ENCODE data around the gene PSME4.
"Not testable (repeated sequence)": the region's sequence is repeated elsewhere in the genome, so short reads cannot be mapped to it uniquely, and the experiment has no call there.

The PSME4 gene

GRCh38 chr2:53964987-53965687, 5.7 kb downstream of the PSME4 start:
- no peak for DNase-seq (ENCODE audit: low spot score)

- no peak for DNase-seq (ENCODE audit: low spot score)
Measured at GRCh38 chr2:53964257-53964952, 6.4 kb downstream of the PSME4 start.

DNA sequence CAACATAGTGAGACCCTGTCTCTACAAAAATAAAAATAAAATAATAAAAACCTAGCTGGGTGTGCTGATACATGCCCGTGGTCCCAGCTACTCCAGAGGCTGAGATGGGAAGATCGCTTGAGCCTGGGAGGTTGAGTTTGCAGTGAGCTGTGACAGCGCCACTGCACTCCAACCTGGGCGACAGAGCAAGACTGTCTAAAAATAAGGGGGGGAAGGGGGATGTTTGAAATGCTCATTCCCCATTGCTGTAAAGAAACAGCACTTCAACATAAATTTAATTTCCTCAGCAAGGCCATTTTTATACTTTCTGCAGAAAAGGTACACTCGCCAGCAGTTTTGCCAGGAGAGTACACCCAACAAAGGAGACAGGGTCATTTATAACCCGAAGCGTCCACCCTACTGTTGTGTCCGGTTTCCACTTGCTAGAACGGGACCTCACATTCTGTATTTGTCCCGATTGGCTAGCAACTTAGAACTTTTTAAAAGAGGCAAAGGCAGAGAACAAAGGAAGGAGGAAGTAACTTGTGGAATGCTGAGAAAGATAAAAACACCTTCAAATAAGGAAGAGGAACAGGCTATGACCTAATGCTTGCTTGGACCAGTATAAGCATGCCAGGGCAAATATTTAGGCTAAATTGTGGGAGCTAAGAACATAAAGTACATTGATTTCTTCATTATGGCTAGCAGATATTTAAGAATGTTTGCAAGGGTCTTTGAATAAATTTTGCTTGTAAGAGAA, 9.1 kb downstream of the PSME4 start:
- DNase-seq (ENCODE audit: low spot score): not testable (repeated sequence)

DNA sequence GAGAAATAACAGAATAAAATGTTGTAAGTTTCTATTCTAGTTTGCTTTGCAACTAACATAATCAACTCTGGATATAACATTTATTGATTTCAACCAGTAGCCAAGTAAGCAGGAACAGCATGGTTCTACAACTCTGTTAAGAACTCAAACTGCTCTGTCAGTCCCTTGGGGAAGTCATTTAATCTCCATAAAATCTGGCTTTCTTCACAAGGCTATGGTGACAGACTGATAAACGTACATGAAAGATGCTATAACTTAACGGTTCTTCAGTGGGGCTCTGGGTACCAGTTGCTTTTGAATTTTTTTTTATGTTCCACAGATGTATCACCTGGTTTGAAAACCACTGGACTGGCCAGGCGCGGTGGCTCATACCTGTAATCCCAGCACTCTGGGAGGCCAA, 10.3 kb downstream of the PSME4 start:
- DNase-seq (ENCODE audit: low spot score): no peak

DNA sequence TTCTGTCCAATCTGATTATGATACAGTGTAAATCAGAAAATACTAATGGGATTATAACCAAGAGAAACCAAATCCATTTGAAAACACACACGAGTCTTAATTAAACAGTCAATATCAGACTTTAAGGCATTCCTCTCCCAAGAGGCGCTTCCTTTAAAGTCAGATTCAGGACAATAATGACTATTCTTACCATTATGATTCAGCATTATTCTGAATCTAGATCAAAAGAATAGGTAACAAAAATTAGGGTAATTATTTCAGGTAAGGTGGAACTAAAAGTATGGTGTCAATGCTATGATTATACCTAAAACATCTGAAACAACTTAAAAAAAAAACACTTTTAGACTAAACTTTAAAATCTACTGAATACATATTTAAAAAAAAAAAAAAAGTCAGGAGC, 12.3 kb downstream of the PSME4 start:
- DNase-seq (ENCODE audit: low spot score): no peak

DNA sequence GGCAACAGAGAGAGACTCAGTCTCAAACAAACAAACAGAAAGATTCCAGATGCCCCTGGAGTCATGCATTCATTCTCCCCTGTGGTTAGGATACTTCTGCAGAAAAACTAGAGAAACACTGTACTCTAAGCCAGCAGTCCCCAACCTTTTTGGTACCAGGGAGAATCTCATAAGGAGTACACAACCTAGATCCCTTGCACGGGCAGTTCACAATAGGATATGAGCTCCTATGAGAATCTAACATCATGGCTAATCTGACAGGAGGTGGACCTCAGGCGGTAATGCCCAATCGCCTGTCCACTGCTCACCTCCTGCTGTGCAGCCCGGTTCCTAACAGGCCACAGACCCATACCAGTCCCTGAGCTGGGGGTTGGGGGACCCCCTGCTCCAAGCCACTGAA, 18.3 kb downstream of the PSME4 start:
- no peak for DNase-seq (ENCODE audit: low spot score)

DNA sequence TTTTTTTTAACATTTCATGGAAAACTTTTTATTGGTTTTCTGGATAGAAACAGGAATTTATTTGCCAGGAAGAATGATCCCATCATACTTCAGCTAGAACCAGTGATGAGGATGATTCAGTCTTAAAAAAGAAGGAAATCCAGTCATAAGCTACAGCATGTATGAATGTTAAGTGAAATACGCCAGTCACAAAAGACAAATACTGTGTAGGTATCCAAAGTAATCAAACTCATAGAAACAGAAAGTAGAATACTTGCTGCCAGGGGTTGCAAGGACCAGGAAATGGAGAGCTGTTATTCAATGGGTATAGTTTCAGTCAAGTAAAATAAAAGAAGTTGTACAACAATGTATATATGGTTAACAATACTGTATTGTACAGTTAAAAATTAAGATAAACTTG, 21.3 kb downstream of the PSME4 start:
- DNase-seq (ENCODE audit: low spot score): no peak

GRCh38 chr2:53945538-53945937, 25.3 kb downstream of the PSME4 start:
- no peak for DNase-seq (ENCODE audit: low spot score)

- DNase-seq (ENCODE audit: low spot score): no peak
Measured at GRCh38 chr2:53944542-53944941, 26.3 kb downstream of the PSME4 start.

- no peak for DNase-seq (ENCODE audit: low spot score)
Measured at GRCh38 chr2:53942280-53942679, 28.5 kb downstream of the PSME4 start.

- no peak for DNase-seq (ENCODE audit: low spot score)
Measured at GRCh38 chr2:53941749-53942148, 29.0 kb downstream of the PSME4 start.

- no peak for DNase-seq (ENCODE audit: low spot score)
Measured at GRCh38 chr2:53939656-53940055, 31.1 kb downstream of the PSME4 start.

DNA sequence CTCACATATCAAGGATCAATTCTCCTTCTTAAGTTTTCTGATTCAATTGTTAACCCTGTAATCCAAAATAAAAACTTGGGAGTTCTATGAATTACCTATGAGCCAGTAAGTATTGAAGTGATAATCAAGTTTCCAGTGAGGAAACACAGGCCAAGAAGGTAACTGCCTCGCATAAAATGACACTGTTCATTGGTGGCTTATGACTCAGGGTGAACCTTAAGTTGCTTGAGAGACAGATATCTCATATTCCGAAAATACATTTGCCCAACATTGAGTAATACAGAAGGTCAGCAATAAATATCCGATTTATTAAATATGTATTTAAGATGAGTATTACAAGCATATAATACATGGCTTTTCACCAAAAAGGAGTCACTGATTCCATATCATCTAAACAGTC, 31.9 kb downstream of the PSME4 start:
- DNase-seq (ENCODE audit: low spot score): no peak

DNA sequence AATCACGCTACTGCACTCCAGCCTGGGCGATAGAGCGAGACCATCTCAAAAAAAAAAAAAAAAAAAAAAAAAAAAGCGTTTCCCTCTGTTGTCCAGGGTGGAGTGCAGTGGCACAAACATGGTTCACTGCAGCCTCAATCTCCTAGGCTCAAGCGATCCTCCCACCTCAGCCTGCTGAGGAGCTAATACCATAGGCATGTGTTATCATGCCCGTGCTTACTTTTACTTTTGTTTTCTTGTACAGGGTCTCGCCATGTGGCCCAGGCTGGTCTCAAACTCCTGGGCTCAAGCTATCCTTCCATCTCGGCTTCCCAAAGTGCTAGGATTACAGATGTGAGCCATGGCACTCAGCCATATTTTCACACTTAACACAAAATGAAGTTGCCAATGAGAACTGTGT, 37.5 kb downstream of the PSME4 start:
- no peak for DNase-seq (ENCODE audit: low spot score)

DNA sequence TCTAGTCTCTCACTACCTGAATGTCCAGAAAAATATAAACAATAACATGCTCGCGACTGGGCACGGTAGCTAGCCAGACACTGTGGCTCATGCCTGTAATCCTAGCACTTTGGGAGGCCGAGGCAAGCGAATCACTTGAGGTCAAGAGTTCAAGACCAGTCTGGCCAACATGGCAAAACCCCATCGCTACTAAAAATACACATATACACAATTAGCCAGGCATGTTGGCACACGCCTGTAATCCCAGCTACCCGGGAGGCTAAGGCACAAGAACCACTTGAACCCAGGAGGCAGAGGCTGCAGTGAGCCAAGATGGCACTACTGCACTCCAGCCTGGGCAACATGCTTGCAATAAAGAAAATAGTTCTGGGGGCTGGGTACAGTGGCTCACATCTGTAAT, 44.5 kb downstream of the PSME4 start:
- DNase-seq (ENCODE audit: low spot score): not testable (repeated sequence)

DNA sequence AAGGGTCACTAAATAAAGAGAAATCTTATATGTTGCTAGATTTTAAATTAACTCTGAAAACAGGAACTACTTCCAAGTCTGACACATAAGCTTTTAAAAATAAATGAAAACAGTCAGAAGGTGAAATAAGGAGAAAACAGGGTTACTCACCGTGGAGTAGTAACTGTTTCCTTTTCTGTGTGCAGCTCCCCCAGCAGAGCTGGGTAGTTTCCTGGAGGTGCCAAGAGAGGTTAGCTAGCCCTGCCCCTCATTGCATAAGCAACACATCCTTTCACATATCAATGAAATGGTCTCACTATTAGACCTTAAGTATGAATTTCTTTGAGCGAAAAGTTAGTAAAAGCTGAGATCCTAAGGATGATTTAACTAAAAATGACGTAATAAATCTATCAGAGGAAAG, 57.1 kb downstream of the PSME4 start:
- DNase-seq (ENCODE audit: low spot score): no peak

DNA sequence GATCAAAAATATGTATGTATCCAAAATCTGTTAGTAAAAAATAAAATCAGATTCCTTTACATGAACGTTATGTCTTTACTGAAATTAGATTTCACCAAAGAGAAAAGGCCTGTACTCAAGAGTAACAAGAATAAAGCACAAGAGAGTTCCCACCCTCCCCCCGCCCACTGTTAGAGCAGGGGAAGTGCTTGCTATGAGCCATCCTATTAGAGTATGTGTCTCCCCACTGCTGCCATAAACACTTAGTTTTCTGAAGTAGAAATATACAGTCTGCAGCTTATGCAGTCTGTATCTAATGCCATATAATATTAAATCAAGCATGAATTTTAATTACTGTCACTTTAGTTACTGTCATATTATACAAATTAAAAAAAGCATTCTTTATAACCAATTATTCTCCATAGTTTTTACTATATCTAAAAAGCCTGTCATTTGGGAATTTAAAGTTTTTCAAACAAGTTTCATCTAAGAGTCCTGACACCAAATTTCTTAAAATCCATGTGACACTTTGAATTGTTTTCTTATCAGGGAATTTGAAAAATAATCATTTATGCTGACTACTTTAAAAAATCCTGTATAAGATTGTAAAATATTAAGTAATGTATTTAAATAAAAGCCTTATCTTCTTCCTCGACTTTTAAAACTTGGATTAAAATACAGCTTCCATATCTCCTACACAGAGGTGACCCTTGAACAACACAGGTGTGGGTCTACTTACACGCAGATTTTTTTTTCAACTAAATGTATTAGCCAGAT, 59.2 kb downstream of the PSME4 start:
- no peak for DNase-seq (ENCODE audit: low spot score)

DNA sequence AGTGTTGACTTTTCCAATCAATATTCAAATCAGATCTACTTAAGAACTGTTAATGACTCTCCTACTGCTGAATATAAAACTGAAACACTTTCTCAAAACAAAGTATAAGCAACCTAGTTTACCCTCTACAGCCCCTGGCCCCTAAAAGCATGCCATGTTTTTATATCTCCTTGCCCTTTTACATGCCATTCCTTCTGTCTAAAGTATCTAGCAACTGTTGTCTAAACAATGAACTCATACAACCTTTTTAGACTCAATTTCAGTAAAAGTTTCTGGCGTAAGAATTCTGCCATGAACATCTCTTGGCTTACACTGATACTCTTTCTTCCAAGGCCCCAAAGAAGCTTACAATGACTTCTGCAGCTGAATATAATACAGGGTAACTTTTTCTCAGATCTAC, 63.2 kb downstream of the PSME4 start:
- no peak for DNase-seq (ENCODE audit: low spot score)

GRCh38 chr2:53905396-53905795, 65.4 kb downstream of the PSME4 start:
- no peak for DNase-seq (ENCODE audit: low spot score)

DNA sequence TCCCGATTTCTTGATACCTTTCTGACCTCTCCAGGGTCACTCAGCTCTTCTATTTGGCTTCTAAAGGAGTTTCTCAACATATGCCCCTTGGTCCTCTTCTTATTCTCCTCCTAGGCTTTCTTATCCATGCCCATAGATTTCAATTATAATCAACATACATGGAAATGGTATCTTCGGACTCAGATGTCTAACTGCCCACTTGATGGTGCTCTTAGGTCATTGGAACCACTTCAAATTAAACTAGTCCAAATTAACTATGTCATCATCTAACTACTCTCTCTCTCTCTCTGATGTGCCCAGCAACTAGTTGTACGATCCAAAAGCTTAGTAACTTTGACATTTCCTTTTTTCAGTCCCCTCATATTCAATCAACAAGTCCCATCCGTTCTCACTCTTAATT, 67.8 kb downstream of the PSME4 start:
- DNase-seq (ENCODE audit: low spot score): no peak

GRCh38 chr2:53901192-53901591, 69.6 kb downstream of the PSME4 start:
- no peak for DNase-seq (ENCODE audit: low spot score)

DNA sequence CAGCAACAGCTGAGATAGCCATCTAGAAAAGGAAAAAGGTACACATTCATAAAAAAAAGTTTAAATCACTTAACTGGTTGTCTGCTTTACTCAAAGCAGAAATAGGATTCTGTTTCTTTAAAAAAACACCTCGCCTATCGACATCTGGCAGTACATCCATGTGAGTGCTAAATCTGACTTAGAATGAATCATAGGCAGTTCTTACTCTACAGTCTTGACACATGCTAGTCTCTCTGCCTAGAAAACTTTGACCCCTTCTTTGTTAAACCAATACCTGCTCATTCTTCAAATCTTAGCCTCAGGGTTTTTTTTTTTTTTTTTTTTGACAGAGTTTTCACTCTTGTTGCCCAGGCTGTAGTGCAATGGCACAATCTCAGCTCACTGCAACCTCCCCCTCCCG, 73.9 kb downstream of the PSME4 start:
- DNase-seq (ENCODE audit: low spot score): no peak

Data from LoVo (cell line).